OCI-LY3 (cell line): ENCODE data around the gene CEP135.

Experiments
- CTCF ChIP-seq: fragments of 200-600, 300-600 bp; sonication (generic); IDR thresholded peaks from 2 replicates; pipeline ENCODE4 v1.5.1; 2014; ENCODE audit warnings: antibody characterized with exemption, low read length, low read depth
- EZH2phosphoT487 ChIP-seq: fragments of 200-600 bp; shearing (Covaris generic); IDR thresholded peaks from 2 replicates; pipeline ENCODE4 v1.6.1; 2018; ENCODE audit warnings: antibody characterized with exemption, mixed run types, low read depth

- TF ChIP-seq CTCF, result no peak
- TF ChIP-seq EZH2phosphoT487, result no peak
Observed at GRCh38 chr4:56055027-56055977, 106.6 kb downstream of the CEP135 start.
